HG03520 (cell line): Measurements from ENCODE around the gene SLC22A4.

Source experiments
- ATAC-seq: cut with Tn5 transposase; IDR thresholded peaks from one replicate; pipeline ENCODE4 v1.9.1; 2021; ENCODE audit warnings: mild to moderate bottlenecking, moderate library complexity; ENCODE audit not compliant: unreplicated experiment

The SLC22A4 gene

GRCh38 chr5:132298298-132299212 is 4.4 kb downstream of the SLC22A4 start:
- ATAC-seq: no peak

GRCh38 chr5:132299917-132300316 is 5.7 kb downstream of the SLC22A4 start:
- ATAC-seq: no peak

- ATAC-seq: no peak
Measured at GRCh38 chr5:132300577-132301343, 6.6 kb downstream of the SLC22A4 start.

GRCh38 chr5:132301344-132302271 is 7.4 kb downstream of the SLC22A4 start:
- no peak for ATAC-seq

GRCh38 chr5:132302413-132302812 is 8.2 kb downstream of the SLC22A4 start:
- ATAC-seq: no peak

GRCh38 chr5:132303589-132303988 is 9.4 kb downstream of the SLC22A4 start:
- no peak for ATAC-seq

- no peak for ATAC-seq
Measured at GRCh38 chr5:132305420-132305819, 11.2 kb downstream of the SLC22A4 start.

- no peak for ATAC-seq
Measured at GRCh38 chr5:132308701-132309100, 14.5 kb downstream of the SLC22A4 start.

- no peak for ATAC-seq
Measured at GRCh38 chr5:132309679-132310078, 15.5 kb downstream of the SLC22A4 start.

GRCh38 chr5:132310141-132310834 is 16.1 kb downstream of the SLC22A4 start:
- no peak for ATAC-seq

- ATAC-seq: no peak
Measured at GRCh38 chr5:132313366-132313765, 19.2 kb downstream of the SLC22A4 start.

GRCh38 chr5:132313961-132314432 is 19.8 kb downstream of the SLC22A4 start:
- no peak for ATAC-seq

GRCh38 chr5:132315529-132316067 is 21.4 kb downstream of the SLC22A4 start:
- ATAC-seq: no peak

GRCh38 chr5:132319975-132320374 is 25.8 kb downstream of the SLC22A4 start:
- ATAC-seq: no peak

- no peak for ATAC-seq
Measured at GRCh38 chr5:132321109-132321721, 27.0 kb downstream of the SLC22A4 start.

GRCh38 chr5:132322266-132322665 is 28.1 kb downstream of the SLC22A4 start:
- no peak for ATAC-seq

GRCh38 chr5:132323202-132323601 is 29.0 kb downstream of the SLC22A4 start:
- no peak for ATAC-seq

GRCh38 chr5:132325691-132326090 is 31.5 kb downstream of the SLC22A4 start:
- ATAC-seq: no peak

- no peak for ATAC-seq
Measured at GRCh38 chr5:132327252-132327955, 33.2 kb downstream of the SLC22A4 start.
